ENCODE data around the gene ULK3.

The ULK3 gene

GRCh38 chr15:74882528-74882927 is 39.6 kb upstream of the ULK3 start:
- H3K27me3 ChIP-seq (ENCODE audit: control insufficient read depth, low read length): no peaks in the 10 kb centered on the region

GRCh38 chr15:74878273-74878672 is 35.3 kb upstream of the ULK3 start:
- no peak overlapping the region for H3K27ac ChIP-seq (ENCODE audit: low read depth, low read length)
- no peaks in the 10 kb centered on the region for H4K20me1 ChIP-seq (ENCODE audit: control insufficient read depth, insufficient read depth, low read depth, low read length)
- H3K27me3 ChIP-seq (ENCODE audit: control insufficient read depth, low read length): 0 out of 2 replicates have a peak, but pooled peaks cover 3% of the 10 kb centered on the region
- no peak overlapping the region for H3K4me2 ChIP-seq (ENCODE audit: low read length)
- no peaks in the 10 kb centered on the region for H3K9me2 ChIP-seq (replicated peaks; ENCODE audit: control insufficient read depth, low read length)
- H3K4me1 ChIP-seq (ENCODE audit: control insufficient read depth, low read length): peaks cover 8% of the 10 kb centered on the region
- no peaks in the 10 kb centered on the region for H3K36me3 ChIP-seq (ENCODE audit: control insufficient read depth, low read length)
- no peaks in the 10 kb centered on the region for H3K79me2 ChIP-seq (ENCODE audit: control insufficient read depth, low read length)
- H3F3A ChIP-seq (ENCODE audit: control insufficient read depth, insufficient read depth): no peaks in the 10 kb centered on the region
- H3K9me3 ChIP-seq (ENCODE audit: control insufficient read depth, insufficient read depth, low read length): peaks cover 15% of the 10 kb centered on the region
- TF ChIP-seq CTCF (IDR thresholded peaks at IDR 0.05; ENCODE audit: low read depth, low read length, poor library complexity, severe bottlenecking): no peak
- no peak for TF ChIP-seq EZH2phosphoT487 (IDR thresholded peaks at IDR 0.05; ENCODE audit: borderline replicate concordance, low read length)
- H3K4me3 ChIP-seq (ENCODE audit: low read length): no peak overlapping the region

More at GRCh38 chr15:74882528-74882927, 39.6 kb upstream of the ULK3 start:
- H3K79me2 ChIP-seq (ENCODE audit: control insufficient read depth, low read length): no peaks in the 10 kb centered on the region
- no peak for TF ChIP-seq CTCF (IDR thresholded peaks at IDR 0.05; ENCODE audit: low read depth, low read length, poor library complexity, severe bottlenecking)
- no peak overlapping the region for H3K27ac ChIP-seq (ENCODE audit: low read depth, low read length)
- H3K9me3 ChIP-seq (ENCODE audit: control insufficient read depth, insufficient read depth, low read length): peaks cover 15% of the 10 kb centered on the region
- no peaks in the 10 kb centered on the region for H3K9me2 ChIP-seq (replicated peaks; ENCODE audit: control insufficient read depth, low read length)
- H3K36me3 ChIP-seq (ENCODE audit: control insufficient read depth, low read length): no peaks in the 10 kb centered on the region
- no peaks in the 10 kb centered on the region for H4K20me1 ChIP-seq (ENCODE audit: control insufficient read depth, insufficient read depth, low read depth, low read length)
- no peaks in the 10 kb centered on the region for H3F3A ChIP-seq (ENCODE audit: control insufficient read depth, insufficient read depth)
- H3K4me2 ChIP-seq (ENCODE audit: low read length): no peak overlapping the region
- no peak overlapping the region for H3K4me3 ChIP-seq (ENCODE audit: low read length)
- peaks cover 8% of the 10 kb centered on the region for H3K4me1 ChIP-seq (ENCODE audit: control insufficient read depth, low read length)

GRCh38 chr15:74873756-74874424 is 30.9 kb upstream of the ULK3 start:
- 0 out of 2 replicates have a peak, but pooled peaks cover 3% of the 10 kb centered on the region for H3K27me3 ChIP-seq (ENCODE audit: control insufficient read depth, low read length)
- peak overlapping the region; percentile 100 for H3K4me2 ChIP-seq (ENCODE audit: low read length)
- peaks cover 40% of the 10 kb centered on the region for H3K4me1 ChIP-seq (ENCODE audit: control insufficient read depth, low read length)
- TF ChIP-seq CTCF (IDR thresholded peaks at IDR 0.05; ENCODE audit: low read depth, low read length, poor library complexity, severe bottlenecking): no peak
- TF ChIP-seq EZH2phosphoT487 (IDR thresholded peaks at IDR 0.05; ENCODE audit: borderline replicate concordance, low read length): no peak
- H3K9me2 ChIP-seq (replicated peaks; ENCODE audit: control insufficient read depth, low read length): no peaks in the 10 kb centered on the region
- H3F3A ChIP-seq (ENCODE audit: control insufficient read depth, insufficient read depth): peaks cover 12% of the 10 kb centered on the region; the same call in 1 of the 2 replicates
- H4K20me1 ChIP-seq (ENCODE audit: control insufficient read depth, insufficient read depth, low read depth, low read length): peaks cover 19% of the 10 kb centered on the region
- H3K79me2 ChIP-seq (ENCODE audit: control insufficient read depth, low read length): peaks cover 41% of the 10 kb centered on the region
- H3K36me3 ChIP-seq (ENCODE audit: control insufficient read depth, low read length): peaks cover 22% of the 10 kb centered on the region
- H3K27ac ChIP-seq (ENCODE audit: low read depth, low read length): peak overlapping the region; percentile 3; the same call in 1 of the 2 replicates
- H3K9me3 ChIP-seq (ENCODE audit: control insufficient read depth, insufficient read depth, low read length): no peaks in the 10 kb centered on the region
- H3K4me3 ChIP-seq (ENCODE audit: low read length): peak overlapping the region; percentile 97
